Panc1 (cell line): ENCODE measurements around the gene RRP7A. TPM values are rescaled to one million over a fixed set of nuclear protein-coding genes. Genes with fewer than 3 reads are reported as not detected.
"Not testable (repeated sequence)": the region's sequence is repeated elsewhere in the genome, so short reads cannot be mapped to it uniquely, and the experiment has no call there.

Source experiments
- ATAC-seq: fragments of 200-7000 bp; cut with Tn5 transposase; 2 replicates; pipeline ENCODE4 v1.9.1; 2020; ENCODE audit warnings: mild to moderate bottlenecking, moderate library complexity
- BruUV-seq: library from RNA; stranded (reverse); fragments of 400-500 nt; replicated peaks from 2 replicates; lab custom pipeline; 2021; lab: Mats Ljungman, UMichigan
- CTCF ChIA-PET: fragments of 300-600 bp; sonication (Branson Sonifier 250); formaldehyde crosslinking; loops from one replicate; lab custom pipeline; 2022; ENCODE audit warnings: antibody characterized with exemption; lab: Charles Lee
- POLR2A ChIA-PET: fragments of 300-600 bp; sonication (Branson Sonifier 250); formaldehyde crosslinking; loops from one replicate; lab custom pipeline; 2022; ENCODE audit warnings: antibody characterized with exemption; lab: Charles Lee
- DNase-seq: peaks from one replicate; pipeline ENCODE4 v3.0.0-alpha.2; 2010; ENCODE audit warnings: low read depth, low spot score
- H3K27ac ChIP-seq: 2 replicates; pipeline ENCODE4 v1.5.1; 2011; ENCODE audit warnings: mild to moderate bottlenecking, low read length, inconsistent platforms
- H3K27me3 ChIP-seq: fragments of 200-500 bp; sonication (Bioruptor generic); 2 replicates; pipeline ENCODE4 v1.6.0; 2014; ENCODE audit warnings: low read length, inconsistent platforms; ENCODE audit not compliant: control insufficient read depth, insufficient read depth
- H3K36me3 ChIP-seq: fragments of 200-500 bp; sonication (Bioruptor generic); 2 replicates; pipeline ENCODE4 v1.5.1; 2014; ENCODE audit warnings: inconsistent platforms, mild to moderate bottlenecking, low read length, moderate library complexity; ENCODE audit not compliant: control insufficient read depth, insufficient read depth
- H3K4me1 ChIP-seq: 2 replicates; pipeline ENCODE4 v1.5.1; 2011; ENCODE audit warnings: inconsistent platforms, mild to moderate bottlenecking, low read length, moderate library complexity; ENCODE audit not compliant: control insufficient read depth, insufficient read depth
- H3K4me3 ChIP-seq, 2 experiments: 2 replicates each; pipeline ENCODE4 v1.5.1; 2011 to 2012; ENCODE audit warnings: low read depth in 2 of 2, low read length in 2 of 2, mild to moderate bottlenecking in 2 of 2, inconsistent platforms in 1 of 2, moderate library complexity in 1 of 2
- H3K9me3 ChIP-seq: fragments of 200-500 bp; sonication (Bioruptor generic); 2 replicates; pipeline ENCODE4 v1.5.1; 2014; ENCODE audit warnings: low read depth, mild to moderate bottlenecking, inconsistent platforms, low read length, moderate library complexity; ENCODE audit not compliant: control insufficient read depth, insufficient read depth
- POLR2AphosphoS5 ChIP-seq: IDR thresholded peaks from 2 replicates; pipeline ENCODE4 v1.6.1; 2012; ENCODE audit warnings: mild to moderate bottlenecking, low read depth, low read length, moderate library complexity
- SIN3A ChIP-seq: IDR thresholded peaks from 2 replicates; pipeline ENCODE4 v1.6.1; 2012; ENCODE audit warnings: low read depth, mild to moderate bottlenecking, low read length, moderate library complexity, borderline replicate concordance; ENCODE audit not compliant: insufficient read depth
- TCF7L2 ChIP-seq: IDR thresholded peaks from 2 replicates; pipeline ENCODE4 v1.6.1; 2011; ENCODE audit warnings: mild to moderate bottlenecking, low read depth, low read length, inconsistent platforms
- in situ Hi-C: cut with HindIII; loops from 2 replicates; pipeline ENCODE4 v1.10.0; 2016; ENCODE audit warnings: low sequenced_read_pairs, low pct_unique_long_range_greater_than_20kb
- intact Hi-C: fragments of 100-400 bp; cut with micrococcal nuclease; formaldehyde crosslinking; loops from one replicate; pipeline ENCODE4 v1.10.0; 2022; ENCODE audit not compliant: unreplicated experiment
- total RNA-seq: library from RNA; stranded (reverse); gene quantifications from one replicate; pipeline ENCODE4 v1.2.1, GENCODE V29; 2021; ENCODE audit not compliant: unreplicated experiment
- TF ChIP-seq, protein P1 (sequence below): fragments of 450-650 bp; IDR thresholded peaks from 2 replicates; pipeline ENCODE4 v1.5.1; 2017; ENCODE audit warnings: mild to moderate bottlenecking
- TF ChIP-seq, protein P2 (sequence below), 2 experiments: IDR thresholded peaks; 2 replicates each; pipeline ENCODE4 v1.6.1; 2011 to 2012; ENCODE audit warnings: low read depth in 2 of 2, control low read depth in 1 of 2, low read length in 1 of 2, mild to moderate bottlenecking in 1 of 2, moderate library complexity in 1 of 2; ENCODE audit not compliant: insufficient read depth in 1 of 2

RRP7A gene
- total RNA-seq, 1 experiment from 2014 or later: 29.8 TPM

DNA sequence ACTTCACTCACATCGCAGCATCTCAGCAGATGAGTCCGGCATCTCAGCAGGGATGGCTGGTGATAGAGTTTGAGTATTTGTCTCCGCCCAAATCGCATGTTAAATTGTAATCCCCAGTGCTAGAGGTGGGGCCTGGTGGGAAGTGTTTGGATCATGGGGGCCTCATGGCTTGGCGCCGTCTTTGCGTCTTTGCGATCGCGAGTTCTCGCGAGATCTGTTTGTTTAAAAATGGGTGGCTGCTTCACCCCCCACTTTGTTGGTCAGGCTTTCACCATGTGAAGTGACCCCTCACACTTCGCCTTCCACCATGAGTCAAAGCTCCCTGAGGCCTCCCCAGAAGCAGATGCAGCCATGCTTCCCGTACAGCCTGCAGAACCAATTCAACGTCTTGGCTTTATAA is 3.0 kb upstream of the RRP7A start:
- no peaks in the 10 kb centered on the region for H3K4me1 ChIP-seq
- ChIA-PET CTCF (no interaction called here), POLR2A (no interaction called here)
- H3K4me3 ChIP-seq: no peak overlapping the region
- no TSS peak for BruUV-seq
- no peak for DNase-seq
- no peaks in the 10 kb centered on the region for H3K9me3 ChIP-seq
- no peaks in the 10 kb centered on the region for H3K27me3 ChIP-seq
- in situ Hi-C loops: no loop called here
- TF ChIP-seq POLR2AphosphoS5 (no peak), TCF7L2 (no peak), SIN3A (no peak)
- TF ChIP-seq, protein P1, sequence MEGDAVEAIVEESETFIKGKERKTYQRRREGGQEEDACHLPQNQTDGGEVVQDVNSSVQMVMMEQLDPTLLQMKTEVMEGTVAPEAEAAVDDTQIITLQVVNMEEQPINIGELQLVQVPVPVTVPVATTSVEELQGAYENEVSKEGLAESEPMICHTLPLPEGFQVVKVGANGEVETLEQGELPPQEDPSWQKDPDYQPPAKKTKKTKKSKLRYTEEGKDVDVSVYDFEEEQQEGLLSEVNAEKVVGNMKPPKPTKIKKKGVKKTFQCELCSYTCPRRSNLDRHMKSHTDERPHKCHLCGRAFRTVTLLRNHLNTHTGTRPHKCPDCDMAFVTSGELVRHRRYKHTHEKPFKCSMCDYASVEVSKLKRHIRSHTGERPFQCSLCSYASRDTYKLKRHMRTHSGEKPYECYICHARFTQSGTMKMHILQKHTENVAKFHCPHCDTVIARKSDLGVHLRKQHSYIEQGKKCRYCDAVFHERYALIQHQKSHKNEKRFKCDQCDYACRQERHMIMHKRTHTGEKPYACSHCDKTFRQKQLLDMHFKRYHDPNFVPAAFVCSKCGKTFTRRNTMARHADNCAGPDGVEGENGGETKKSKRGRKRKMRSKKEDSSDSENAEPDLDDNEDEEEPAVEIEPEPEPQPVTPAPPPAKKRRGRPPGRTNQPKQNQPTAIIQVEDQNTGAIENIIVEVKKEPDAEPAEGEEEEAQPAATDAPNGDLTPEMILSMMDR: no peak
- TF ChIP-seq, protein P2, sequence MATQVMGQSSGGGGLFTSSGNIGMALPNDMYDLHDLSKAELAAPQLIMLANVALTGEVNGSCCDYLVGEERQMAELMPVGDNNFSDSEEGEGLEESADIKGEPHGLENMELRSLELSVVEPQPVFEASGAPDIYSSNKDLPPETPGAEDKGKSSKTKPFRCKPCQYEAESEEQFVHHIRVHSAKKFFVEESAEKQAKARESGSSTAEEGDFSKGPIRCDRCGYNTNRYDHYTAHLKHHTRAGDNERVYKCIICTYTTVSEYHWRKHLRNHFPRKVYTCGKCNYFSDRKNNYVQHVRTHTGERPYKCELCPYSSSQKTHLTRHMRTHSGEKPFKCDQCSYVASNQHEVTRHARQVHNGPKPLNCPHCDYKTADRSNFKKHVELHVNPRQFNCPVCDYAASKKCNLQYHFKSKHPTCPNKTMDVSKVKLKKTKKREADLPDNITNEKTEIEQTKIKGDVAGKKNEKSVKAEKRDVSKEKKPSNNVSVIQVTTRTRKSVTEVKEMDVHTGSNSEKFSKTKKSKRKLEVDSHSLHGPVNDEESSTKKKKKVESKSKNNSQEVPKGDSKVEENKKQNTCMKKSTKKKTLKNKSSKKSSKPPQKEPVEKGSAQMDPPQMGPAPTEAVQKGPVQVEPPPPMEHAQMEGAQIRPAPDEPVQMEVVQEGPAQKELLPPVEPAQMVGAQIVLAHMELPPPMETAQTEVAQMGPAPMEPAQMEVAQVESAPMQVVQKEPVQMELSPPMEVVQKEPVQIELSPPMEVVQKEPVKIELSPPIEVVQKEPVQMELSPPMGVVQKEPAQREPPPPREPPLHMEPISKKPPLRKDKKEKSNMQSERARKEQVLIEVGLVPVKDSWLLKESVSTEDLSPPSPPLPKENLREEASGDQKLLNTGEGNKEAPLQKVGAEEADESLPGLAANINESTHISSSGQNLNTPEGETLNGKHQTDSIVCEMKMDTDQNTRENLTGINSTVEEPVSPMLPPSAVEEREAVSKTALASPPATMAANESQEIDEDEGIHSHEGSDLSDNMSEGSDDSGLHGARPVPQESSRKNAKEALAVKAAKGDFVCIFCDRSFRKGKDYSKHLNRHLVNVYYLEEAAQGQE (IDR thresholded peaks at IDR 0.05; ENCODE audit: insufficient read depth in 1 of 2, low read depth in 2 of 2, low read length in 1 of 2): no peak
- no peaks in the 10 kb centered on the region for H3K36me3 ChIP-seq
- ATAC-seq: no peak
- no peak overlapping the region for H3K27ac ChIP-seq
- intact Hi-C loops: no loop called here

DNA sequence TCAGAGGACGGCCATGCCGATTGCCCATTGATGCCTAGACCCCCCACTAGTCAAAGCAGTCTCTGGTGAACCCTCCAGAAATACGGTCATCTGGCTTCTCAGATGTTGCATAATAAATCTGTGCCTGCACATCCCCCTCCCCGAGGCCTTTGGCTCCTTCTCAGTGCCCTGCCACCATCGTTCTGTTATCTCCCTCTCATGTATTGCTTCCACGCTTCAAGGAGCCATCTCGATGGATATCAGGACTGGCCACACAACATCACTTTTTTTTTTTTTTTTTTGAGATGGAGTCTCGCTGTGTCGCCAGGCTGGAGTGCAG is 1.6 kb upstream of the RRP7A start:
- ChIA-PET CTCF (no interaction called here), POLR2A (no interaction called here)
- ATAC-seq (no peak), DNase-seq (no peak)
- no TSS peak for BruUV-seq
- no peak overlapping the region for H3K27ac ChIP-seq
- H3K9me3 ChIP-seq: no peaks in the 10 kb centered on the region
- intact Hi-C loops: no loop called here
- H3K27me3 ChIP-seq: no peaks in the 10 kb centered on the region
- in situ Hi-C loops: no loop called here
- no peaks in the 10 kb centered on the region for H3K36me3 ChIP-seq
- TF ChIP-seq, protein P2 (IDR thresholded peaks at IDR 0.05; ENCODE audit: insufficient read depth in 1 of 2, low read depth in 2 of 2, low read length in 1 of 2): no peak
- no peak for TF ChIP-seq SIN3A
- H3K4me3 ChIP-seq: no peak overlapping the region
- H3K4me1 ChIP-seq: no peaks in the 10 kb centered on the region

GRCh38 chr22:42518638-42519524 is 715 bp downstream of the RRP7A start:
- BruUV-seq: not testable (repeated sequence)

DNA sequence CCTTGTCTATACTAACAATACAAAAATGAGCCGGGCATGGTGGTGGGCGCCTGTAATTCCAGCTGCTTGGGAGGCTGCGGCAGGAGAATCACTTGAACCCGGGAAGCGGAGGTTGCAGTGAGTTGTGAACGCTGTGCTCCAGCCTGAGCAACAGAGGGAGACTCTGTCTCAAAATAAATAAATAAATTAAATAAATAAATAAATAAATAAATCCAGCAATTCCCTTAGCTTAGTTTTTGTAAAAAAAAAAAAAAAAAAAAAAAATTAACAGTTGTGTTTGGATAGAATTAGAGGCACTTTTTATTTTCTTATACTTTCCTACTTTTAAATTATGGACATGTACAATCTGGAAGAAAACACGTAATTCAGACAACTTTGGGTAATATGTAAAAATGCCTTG is 2.5 kb downstream of the RRP7A start:
- H3K27ac ChIP-seq, in situ Hi-C loops: not testable (repeated sequence)

More at GRCh38 chr22:42518638-42519524, 715 bp downstream of the RRP7A start:
- H3K27me3 ChIP-seq, DNase-seq, H3K4me1 ChIP-seq, H3K9me3 ChIP-seq, intact Hi-C loops, H3K27ac ChIP-seq, H3K36me3 ChIP-seq, CTCF ChIA-PET, in situ Hi-C loops, POLR2A ChIA-PET: not testable (repeated sequence)
- H3K4me3 ChIP-seq: peak overlapping the region; percentile 53 to 61
- ATAC-seq: peak; percentile 35; the same call in 1 of the 2 replicates

More for the DNA sequence above, 2.5 kb downstream of the RRP7A start:
- H3K36me3 ChIP-seq, H3K4me3 ChIP-seq, ATAC-seq, intact Hi-C loops, BruUV-seq, H3K27me3 ChIP-seq, DNase-seq, H3K9me3 ChIP-seq, H3K4me1 ChIP-seq: not testable (repeated sequence)
- CTCF ChIA-PET: interaction anchor here (0.6 kb wide), 1 partner anchor 332 kb away, joined by 5 read pairs; no protein-coding TSS in a partner anchor
- POLR2A ChIA-PET: interaction anchor here (0.6 kb wide), 1 partner anchor 15 kb away, joined by 15 read pairs; no protein-coding TSS in a partner anchor
